ENCODE data around the gene PHPT1. TPM values are rescaled to one million over a fixed set of nuclear protein-coding genes. Genes with fewer than 3 reads are reported as not detected.

PHPT1 gene
- total and polyA plus RNA-seq, 2 of the 13 experiments (the other 11 are each of a cell fraction or from before 2014, with no cell fraction given), result 189 to 192 TPM

DNA sequence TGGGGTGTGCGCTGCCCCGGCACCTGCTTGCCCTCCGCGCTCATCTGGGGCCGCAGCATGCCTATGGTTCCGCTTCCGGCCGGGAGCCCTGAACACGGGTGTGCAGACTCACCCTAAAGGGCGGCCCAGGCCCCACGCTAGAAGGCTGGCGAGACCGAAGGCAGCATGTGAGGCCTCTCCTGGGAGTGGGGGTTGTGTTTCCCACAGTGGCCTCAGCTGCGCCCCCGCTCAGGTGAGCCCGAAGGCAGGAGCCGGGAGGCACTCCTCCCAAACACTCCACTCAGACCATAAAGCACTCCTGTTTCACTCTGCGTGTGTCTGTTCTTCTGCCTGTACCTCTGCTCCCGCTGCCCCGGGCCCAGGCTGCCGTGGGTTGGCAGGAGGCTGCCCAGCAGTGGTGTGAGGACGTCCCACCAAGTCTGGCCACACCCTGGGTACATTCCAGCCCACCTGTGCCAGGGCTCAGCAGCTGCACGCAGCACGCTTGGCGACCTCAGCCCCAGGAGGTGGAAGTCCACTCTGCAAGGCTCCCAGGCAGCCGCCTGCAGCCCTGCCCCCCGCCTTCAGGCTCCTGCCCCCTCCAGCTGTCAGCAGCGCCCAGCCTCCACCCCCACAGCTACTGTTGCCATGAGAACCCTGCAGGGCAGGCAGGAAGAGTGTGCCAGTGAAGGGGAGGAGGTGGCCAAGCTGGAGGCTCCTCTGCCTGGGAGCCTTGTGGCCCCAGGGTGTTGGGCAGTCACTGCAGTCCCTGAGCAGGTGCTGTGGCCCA lies 8.1 kb upstream of the PHPT1 start (continued):
- TF ChIP-seq, protein P1, sequence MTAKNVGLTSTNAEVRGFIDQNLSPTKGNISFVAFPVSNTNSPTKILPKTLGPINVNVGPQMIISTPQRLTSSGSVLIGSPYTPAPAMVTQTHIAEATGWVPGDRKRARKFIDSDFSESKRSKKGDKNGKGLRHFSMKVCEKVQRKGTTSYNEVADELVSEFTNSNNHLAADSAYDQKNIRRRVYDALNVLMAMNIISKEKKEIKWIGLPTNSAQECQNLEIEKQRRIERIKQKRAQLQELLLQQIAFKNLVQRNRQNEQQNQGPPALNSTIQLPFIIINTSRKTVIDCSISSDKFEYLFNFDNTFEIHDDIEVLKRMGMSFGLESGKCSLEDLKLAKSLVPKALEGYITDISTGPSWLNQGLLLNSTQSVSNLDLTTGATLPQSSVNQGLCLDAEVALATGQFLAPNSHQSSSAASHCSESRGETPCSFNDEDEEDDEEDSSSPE (CRISPR knock-in tag; IDR thresholded peaks at IDR 0.05), result no peak
- TF ChIP-seq ZNF264 (CRISPR knock-in tag; IDR thresholded peaks at IDR 0.05) (no peak), ZFP82 (CRISPR knock-in tag; IDR thresholded peaks at IDR 0.05; ENCODE audit: borderline replicate concordance) (no peak), CAMTA2 (CRISPR knock-in tag; IDR thresholded peaks at IDR 0.05; ENCODE audit: borderline replicate concordance) (0 out of 2 replicates have a peak, but pooled peaks have one; percentile 36), FOXC1 (CRISPR knock-in tag; IDR thresholded peaks at IDR 0.05; ENCODE audit: borderline replicate concordance) (no peak), ZNF781 (CRISPR knock-in tag; IDR thresholded peaks at IDR 0.05; ENCODE audit: borderline replicate concordance, not compliant biosample characterization) (no peak), RBAK (CRISPR knock-in tag; IDR thresholded peaks at IDR 0.05) (no peak), ZFP36L1 (CRISPR knock-in tag; IDR thresholded peaks at IDR 0.05) (peak; percentile 29; the same call in 1 of the 2 replicates), ZNF282 (IDR thresholded peaks at IDR 0.05; ENCODE audit: partially characterized antibody) (no peak), HOXD1 (CRISPR knock-in tag; IDR thresholded peaks at IDR 0.05) (0 out of 2 replicates have a peak, but pooled peaks have one; percentile 17), ZMYM2 (CRISPR knock-in tag; IDR thresholded peaks at IDR 0.05) (no peak; the same call in 1 of the 2 replicates), TOPORS (CRISPR knock-in tag; IDR thresholded peaks at IDR 0.05) (peak; percentile 83; the same call in 1 of the 2 replicates), ZBTB3 (CRISPR knock-in tag; IDR thresholded peaks at IDR 0.05; ENCODE audit: borderline replicate concordance, low read depth) (peak; percentile 66; the same call in 1 of the 2 replicates)
- TF ChIP-seq, protein P2, sequence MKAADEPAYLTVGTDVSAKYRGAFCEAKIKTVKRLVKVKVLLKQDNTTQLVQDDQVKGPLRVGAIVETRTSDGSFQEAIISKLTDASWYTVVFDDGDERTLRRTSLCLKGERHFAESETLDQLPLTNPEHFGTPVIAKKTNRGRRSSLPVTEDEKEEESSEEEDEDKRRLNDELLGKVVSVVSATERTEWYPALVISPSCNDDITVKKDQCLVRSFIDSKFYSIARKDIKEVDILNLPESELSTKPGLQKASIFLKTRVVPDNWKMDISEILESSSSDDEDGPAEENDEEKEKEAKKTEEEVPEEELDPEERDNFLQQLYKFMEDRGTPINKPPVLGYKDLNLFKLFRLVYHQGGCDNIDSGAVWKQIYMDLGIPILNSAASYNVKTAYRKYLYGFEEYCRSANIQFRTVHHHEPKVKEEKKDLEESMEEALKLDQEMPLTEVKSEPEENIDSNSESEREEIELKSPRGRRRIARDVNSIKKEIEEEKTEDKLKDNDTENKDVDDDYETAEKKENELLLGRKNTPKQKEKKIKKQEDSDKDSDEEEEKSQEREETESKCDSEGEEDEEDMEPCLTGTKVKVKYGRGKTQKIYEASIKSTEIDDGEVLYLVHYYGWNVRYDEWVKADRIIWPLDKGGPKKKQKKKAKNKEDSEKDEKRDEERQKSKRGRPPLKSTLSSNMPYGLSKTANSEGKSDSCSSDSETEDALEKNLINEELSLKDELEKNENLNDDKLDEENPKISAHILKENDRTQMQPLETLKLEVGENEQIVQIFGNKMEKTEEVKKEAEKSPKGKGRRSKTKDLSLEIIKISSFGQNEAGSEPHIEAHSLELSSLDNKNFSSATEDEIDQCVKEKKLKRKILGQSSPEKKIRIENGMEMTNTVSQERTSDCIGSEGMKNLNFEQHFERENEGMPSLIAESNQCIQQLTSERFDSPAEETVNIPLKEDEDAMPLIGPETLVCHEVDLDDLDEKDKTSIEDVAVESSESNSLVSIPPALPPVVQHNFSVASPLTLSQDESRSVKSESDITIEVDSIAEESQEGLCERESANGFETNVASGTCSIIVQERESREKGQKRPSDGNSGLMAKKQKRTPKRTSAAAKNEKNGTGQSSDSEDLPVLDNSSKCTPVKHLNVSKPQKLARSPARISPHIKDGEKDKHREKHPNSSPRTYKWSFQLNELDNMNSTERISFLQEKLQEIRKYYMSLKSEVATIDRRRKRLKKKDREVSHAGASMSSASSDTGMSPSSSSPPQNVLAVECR (CRISPR knock-in tag; IDR thresholded peaks at IDR 0.05; ENCODE audit: borderline replicate concordance), result peak; percentile 33; the same call in 1 of the 2 replicates
- TF ChIP-seq, protein P3, sequence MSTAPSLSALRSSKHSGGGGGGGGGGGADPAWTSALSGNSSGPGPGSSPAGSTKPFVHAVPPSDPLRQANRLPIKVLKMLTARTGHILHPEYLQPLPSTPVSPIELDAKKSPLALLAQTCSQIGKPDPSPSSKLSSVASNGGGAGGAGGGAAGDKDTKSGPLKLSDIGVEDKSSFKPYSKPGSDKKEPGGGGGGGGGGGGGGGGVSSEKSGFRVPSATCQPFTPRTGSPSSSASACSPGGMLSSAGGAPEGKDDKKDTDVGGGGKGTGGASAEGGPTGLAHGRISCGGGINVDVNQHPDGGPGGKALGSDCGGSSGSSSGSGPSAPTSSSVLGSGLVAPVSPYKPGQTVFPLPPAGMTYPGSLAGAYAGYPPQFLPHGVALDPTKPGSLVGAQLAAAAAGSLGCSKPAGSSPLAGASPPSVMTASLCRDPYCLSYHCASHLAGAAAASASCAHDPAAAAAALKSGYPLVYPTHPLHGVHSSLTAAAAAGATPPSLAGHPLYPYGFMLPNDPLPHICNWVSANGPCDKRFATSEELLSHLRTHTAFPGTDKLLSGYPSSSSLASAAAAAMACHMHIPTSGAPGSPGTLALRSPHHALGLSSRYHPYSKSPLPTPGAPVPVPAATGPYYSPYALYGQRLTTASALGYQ (CRISPR knock-in tag; IDR thresholded peaks at IDR 0.05), result no peak
- TF ChIP-seq, protein P4, sequence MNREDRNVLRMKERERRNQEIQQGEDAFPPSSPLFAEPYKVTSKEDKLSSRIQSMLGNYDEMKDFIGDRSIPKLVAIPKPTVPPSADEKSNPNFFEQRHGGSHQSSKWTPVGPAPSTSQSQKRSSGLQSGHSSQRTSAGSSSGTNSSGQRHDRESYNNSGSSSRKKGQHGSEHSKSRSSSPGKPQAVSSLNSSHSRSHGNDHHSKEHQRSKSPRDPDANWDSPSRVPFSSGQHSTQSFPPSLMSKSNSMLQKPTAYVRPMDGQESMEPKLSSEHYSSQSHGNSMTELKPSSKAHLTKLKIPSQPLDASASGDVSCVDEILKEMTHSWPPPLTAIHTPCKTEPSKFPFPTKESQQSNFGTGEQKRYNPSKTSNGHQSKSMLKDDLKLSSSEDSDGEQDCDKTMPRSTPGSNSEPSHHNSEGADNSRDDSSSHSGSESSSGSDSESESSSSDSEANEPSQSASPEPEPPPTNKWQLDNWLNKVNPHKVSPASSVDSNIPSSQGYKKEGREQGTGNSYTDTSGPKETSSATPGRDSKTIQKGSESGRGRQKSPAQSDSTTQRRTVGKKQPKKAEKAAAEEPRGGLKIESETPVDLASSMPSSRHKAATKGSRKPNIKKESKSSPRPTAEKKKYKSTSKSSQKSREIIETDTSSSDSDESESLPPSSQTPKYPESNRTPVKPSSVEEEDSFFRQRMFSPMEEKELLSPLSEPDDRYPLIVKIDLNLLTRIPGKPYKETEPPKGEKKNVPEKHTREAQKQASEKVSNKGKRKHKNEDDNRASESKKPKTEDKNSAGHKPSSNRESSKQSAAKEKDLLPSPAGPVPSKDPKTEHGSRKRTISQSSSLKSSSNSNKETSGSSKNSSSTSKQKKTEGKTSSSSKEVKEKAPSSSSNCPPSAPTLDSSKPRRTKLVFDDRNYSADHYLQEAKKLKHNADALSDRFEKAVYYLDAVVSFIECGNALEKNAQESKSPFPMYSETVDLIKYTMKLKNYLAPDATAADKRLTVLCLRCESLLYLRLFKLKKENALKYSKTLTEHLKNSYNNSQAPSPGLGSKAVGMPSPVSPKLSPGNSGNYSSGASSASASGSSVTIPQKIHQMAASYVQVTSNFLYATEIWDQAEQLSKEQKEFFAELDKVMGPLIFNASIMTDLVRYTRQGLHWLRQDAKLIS (CRISPR knock-in tag; IDR thresholded peaks at IDR 0.05), result no peak

Data from HepG2 (cell line).